Measurements from ENCODE around the gene TOGARAM2.

Gene TOGARAM2

GRCh38 chr2:28990445-28990844, 9.3 kb downstream of the TOGARAM2 start:
- DNase-seq (ENCODE audit: low read depth in 2 of 2) = no peak
- no peak for TF ChIP-seq CTCF (IDR thresholded peaks at IDR 0.05; ENCODE audit: low read depth, low read length)
- H3K4me3 ChIP-seq (replicated peaks in 1 of 2; ENCODE audit: low read depth in 2 of 2, low read length in 2 of 2) = no peak overlapping the region

GRCh38 chr2:28991021-28991420, 9.9 kb downstream of the TOGARAM2 start:
- no peak for TF ChIP-seq CTCF (IDR thresholded peaks at IDR 0.05; ENCODE audit: low read depth, low read length)
- DNase-seq (ENCODE audit: low read depth in 2 of 2) = peak; percentile 55 to 72
- no peak overlapping the region for H3K4me3 ChIP-seq (replicated peaks in 1 of 2; ENCODE audit: low read depth in 2 of 2, low read length in 2 of 2)

GRCh38 chr2:28991460-28991859, 10.4 kb downstream of the TOGARAM2 start:
- H3K4me3 ChIP-seq (replicated peaks in 1 of 2; ENCODE audit: low read depth in 2 of 2, low read length in 2 of 2) = no peak overlapping the region
- DNase-seq (ENCODE audit: low read depth in 2 of 2) = no peak
- no peak for TF ChIP-seq CTCF (IDR thresholded peaks at IDR 0.05; ENCODE audit: low read depth, low read length)

- no peak for DNase-seq (ENCODE audit: low read depth in 2 of 2)
- H3K4me3 ChIP-seq (replicated peaks in 1 of 2; ENCODE audit: low read depth in 2 of 2, low read length in 2 of 2) = no peak overlapping the region
- TF ChIP-seq CTCF (IDR thresholded peaks at IDR 0.05; ENCODE audit: low read depth, low read length) = no peak
Measured at GRCh38 chr2:28993206-28993960, 12.3 kb downstream of the TOGARAM2 start.

GRCh38 chr2:28994074-28994473, 13.0 kb downstream of the TOGARAM2 start:
- no peak for DNase-seq (ENCODE audit: low read depth in 2 of 2)
- H3K4me3 ChIP-seq (replicated peaks in 1 of 2; ENCODE audit: low read depth in 2 of 2, low read length in 2 of 2) = no peak overlapping the region
- TF ChIP-seq CTCF (IDR thresholded peaks at IDR 0.05; ENCODE audit: low read depth, low read length) = no peak

GRCh38 chr2:28994679-28995078, 13.6 kb downstream of the TOGARAM2 start:
- TF ChIP-seq CTCF (IDR thresholded peaks at IDR 0.05; ENCODE audit: low read depth, low read length) = no peak
- no peak overlapping the region for H3K4me3 ChIP-seq (replicated peaks in 1 of 2; ENCODE audit: low read depth in 2 of 2, low read length in 2 of 2)
- DNase-seq (ENCODE audit: low read depth in 2 of 2) = no peak
